Measurements from ENCODE around the gene HMGXB3.

The HMGXB3 gene

GRCh38 chr5:149954798-149955197 lies 45.7 kb upstream of the HMGXB3 start:
- Histone ChIP-seq H3K27ac (replicated peaks) (no peak overlapping the region), H3K4me3 (replicated peaks; ENCODE audit: insufficient read depth, low read length) (no peak overlapping the region), H3K27me3 (ENCODE audit: insufficient read depth, poor library complexity, severe bottlenecking) (no peaks in the 10 kb centered on the region)
- no peak for DNase-seq (ENCODE audit: low read depth in 1 of 2, low spot score in 1 of 2)
- TF ChIP-seq SPI1 (IDR thresholded peaks at IDR 0.05; ENCODE audit: borderline replicate concordance, low read depth) (no peak), GABPA (IDR thresholded peaks at IDR 0.05; ENCODE audit: low read depth) (no peak), POLR2AphosphoS5 (IDR thresholded peaks at IDR 0.05; ENCODE audit: low read depth) (no peak)
- TF ChIP-seq, protein P1, sequence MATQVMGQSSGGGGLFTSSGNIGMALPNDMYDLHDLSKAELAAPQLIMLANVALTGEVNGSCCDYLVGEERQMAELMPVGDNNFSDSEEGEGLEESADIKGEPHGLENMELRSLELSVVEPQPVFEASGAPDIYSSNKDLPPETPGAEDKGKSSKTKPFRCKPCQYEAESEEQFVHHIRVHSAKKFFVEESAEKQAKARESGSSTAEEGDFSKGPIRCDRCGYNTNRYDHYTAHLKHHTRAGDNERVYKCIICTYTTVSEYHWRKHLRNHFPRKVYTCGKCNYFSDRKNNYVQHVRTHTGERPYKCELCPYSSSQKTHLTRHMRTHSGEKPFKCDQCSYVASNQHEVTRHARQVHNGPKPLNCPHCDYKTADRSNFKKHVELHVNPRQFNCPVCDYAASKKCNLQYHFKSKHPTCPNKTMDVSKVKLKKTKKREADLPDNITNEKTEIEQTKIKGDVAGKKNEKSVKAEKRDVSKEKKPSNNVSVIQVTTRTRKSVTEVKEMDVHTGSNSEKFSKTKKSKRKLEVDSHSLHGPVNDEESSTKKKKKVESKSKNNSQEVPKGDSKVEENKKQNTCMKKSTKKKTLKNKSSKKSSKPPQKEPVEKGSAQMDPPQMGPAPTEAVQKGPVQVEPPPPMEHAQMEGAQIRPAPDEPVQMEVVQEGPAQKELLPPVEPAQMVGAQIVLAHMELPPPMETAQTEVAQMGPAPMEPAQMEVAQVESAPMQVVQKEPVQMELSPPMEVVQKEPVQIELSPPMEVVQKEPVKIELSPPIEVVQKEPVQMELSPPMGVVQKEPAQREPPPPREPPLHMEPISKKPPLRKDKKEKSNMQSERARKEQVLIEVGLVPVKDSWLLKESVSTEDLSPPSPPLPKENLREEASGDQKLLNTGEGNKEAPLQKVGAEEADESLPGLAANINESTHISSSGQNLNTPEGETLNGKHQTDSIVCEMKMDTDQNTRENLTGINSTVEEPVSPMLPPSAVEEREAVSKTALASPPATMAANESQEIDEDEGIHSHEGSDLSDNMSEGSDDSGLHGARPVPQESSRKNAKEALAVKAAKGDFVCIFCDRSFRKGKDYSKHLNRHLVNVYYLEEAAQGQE (IDR thresholded peaks at IDR 0.05; ENCODE audit: insufficient replicate concordance, low read depth): no peak
- TF ChIP-seq, protein P2, sequence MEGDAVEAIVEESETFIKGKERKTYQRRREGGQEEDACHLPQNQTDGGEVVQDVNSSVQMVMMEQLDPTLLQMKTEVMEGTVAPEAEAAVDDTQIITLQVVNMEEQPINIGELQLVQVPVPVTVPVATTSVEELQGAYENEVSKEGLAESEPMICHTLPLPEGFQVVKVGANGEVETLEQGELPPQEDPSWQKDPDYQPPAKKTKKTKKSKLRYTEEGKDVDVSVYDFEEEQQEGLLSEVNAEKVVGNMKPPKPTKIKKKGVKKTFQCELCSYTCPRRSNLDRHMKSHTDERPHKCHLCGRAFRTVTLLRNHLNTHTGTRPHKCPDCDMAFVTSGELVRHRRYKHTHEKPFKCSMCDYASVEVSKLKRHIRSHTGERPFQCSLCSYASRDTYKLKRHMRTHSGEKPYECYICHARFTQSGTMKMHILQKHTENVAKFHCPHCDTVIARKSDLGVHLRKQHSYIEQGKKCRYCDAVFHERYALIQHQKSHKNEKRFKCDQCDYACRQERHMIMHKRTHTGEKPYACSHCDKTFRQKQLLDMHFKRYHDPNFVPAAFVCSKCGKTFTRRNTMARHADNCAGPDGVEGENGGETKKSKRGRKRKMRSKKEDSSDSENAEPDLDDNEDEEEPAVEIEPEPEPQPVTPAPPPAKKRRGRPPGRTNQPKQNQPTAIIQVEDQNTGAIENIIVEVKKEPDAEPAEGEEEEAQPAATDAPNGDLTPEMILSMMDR (IDR thresholded peaks at IDR 0.05; ENCODE audit: insufficient read depth, low read length): no peak

GRCh38 chr5:149956685-149957084 lies 43.9 kb upstream of the HMGXB3 start:
- no peaks in the 10 kb centered on the region for H3K27me3 ChIP-seq (ENCODE audit: insufficient read depth, poor library complexity, severe bottlenecking)
- no peak for DNase-seq (ENCODE audit: low read depth in 1 of 2, low spot score in 1 of 2)
- no peak overlapping the region for H3K27ac ChIP-seq (replicated peaks)
- TF ChIP-seq SPI1 (IDR thresholded peaks at IDR 0.05; ENCODE audit: borderline replicate concordance, low read depth): no peak
- TF ChIP-seq GABPA (IDR thresholded peaks at IDR 0.05; ENCODE audit: low read depth): no peak
- TF ChIP-seq, protein P1 (IDR thresholded peaks at IDR 0.05; ENCODE audit: insufficient replicate concordance, low read depth): no peak
- TF ChIP-seq, protein P2 (IDR thresholded peaks at IDR 0.05; ENCODE audit: insufficient read depth, low read length): no peak
- TF ChIP-seq POLR2AphosphoS5 (IDR thresholded peaks at IDR 0.05; ENCODE audit: low read depth): no peak
- H3K4me3 ChIP-seq (replicated peaks; ENCODE audit: insufficient read depth, low read length): no peak overlapping the region

GRCh38 chr5:149957855-149958254 lies 42.7 kb upstream of the HMGXB3 start:
- H3K27me3 ChIP-seq (ENCODE audit: insufficient read depth, poor library complexity, severe bottlenecking): no peaks in the 10 kb centered on the region
- H3K27ac ChIP-seq (replicated peaks): no peak overlapping the region
- no peak overlapping the region for H3K4me3 ChIP-seq (replicated peaks; ENCODE audit: insufficient read depth, low read length)
- TF ChIP-seq, protein P1 (IDR thresholded peaks at IDR 0.05; ENCODE audit: insufficient replicate concordance, low read depth): no peak
- TF ChIP-seq POLR2AphosphoS5 (IDR thresholded peaks at IDR 0.05; ENCODE audit: low read depth): no peak
- no peak for DNase-seq (ENCODE audit: low read depth in 1 of 2, low spot score in 1 of 2)

Measured in HL-60 (cell line).